ENCODE results near the gene RTN1.

DNA sequence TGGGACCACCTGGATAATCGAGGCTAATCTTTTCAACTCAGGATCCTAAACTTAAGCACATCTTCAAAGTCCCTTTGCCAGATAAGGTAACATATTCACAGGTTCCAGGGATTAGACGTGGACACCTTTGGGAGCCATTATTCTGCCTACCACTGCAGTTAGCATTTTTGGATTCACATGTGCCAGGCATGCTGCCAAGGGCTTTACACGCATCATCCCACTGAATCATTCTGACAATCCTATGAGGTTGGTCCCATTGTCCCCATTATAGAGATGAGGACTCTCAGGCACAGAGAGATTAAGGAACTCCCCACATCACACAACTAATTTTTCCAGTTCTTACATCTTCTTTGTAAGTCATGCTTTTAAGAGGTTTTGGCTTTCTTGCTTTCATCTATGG is 34.5 kb downstream of the RTN1 start:
- TF ChIP-seq CTCF (IDR thresholded peaks at IDR 0.05; ENCODE audit: insufficient read depth, low read length, poor library complexity, severe bottlenecking), result no peak
- no peak for TF ChIP-seq EZH2phosphoT487 (conservative IDR thresholded peaks at IDR 0.05; ENCODE audit: low read length)
